Osteocyte (in vitro differentiated cells): Measurements from ENCODE around the gene PLA2G3. TPM values are rescaled to one million over a fixed set of nuclear protein-coding genes. Genes with fewer than 3 reads are reported as not detected.

Experiments used
- DNase-seq: peaks from one replicate; pipeline ENCODE4 v3.0.0; 2021; ENCODE audit warnings: mixed read lengths; ENCODE audit not compliant: unreplicated experiment; ENCODE audit errors: extremely low spot score
- H3K27ac Mint-ChIP-seq: one replicate; pipeline ENCODE4 v1.8.0; 2021; ENCODE audit warnings: mild to moderate bottlenecking, mixed read lengths; ENCODE audit not compliant: unreplicated experiment
- H3K27me3 Mint-ChIP-seq: one replicate; pipeline ENCODE4 v1.8.0; 2021; ENCODE audit warnings: mixed read lengths; ENCODE audit not compliant: unreplicated experiment
- H3K36me3 Mint-ChIP-seq: one replicate; pipeline ENCODE4 v1.8.0; 2021; ENCODE audit warnings: mixed read lengths; ENCODE audit not compliant: unreplicated experiment
- H3K4me1 Mint-ChIP-seq: one replicate; pipeline ENCODE4 v1.8.0; 2021; ENCODE audit warnings: mixed read lengths; ENCODE audit not compliant: unreplicated experiment
- H3K4me3 Mint-ChIP-seq: one replicate; pipeline ENCODE4 v1.8.0; 2021; ENCODE audit warnings: mild to moderate bottlenecking, moderate library complexity, mixed read lengths; ENCODE audit not compliant: unreplicated experiment
- H3K9me3 Mint-ChIP-seq: one replicate; pipeline ENCODE4 v1.8.0; 2021; ENCODE audit warnings: mixed read lengths; ENCODE audit not compliant: unreplicated experiment
- total RNA-seq: library from RNA; stranded (reverse); gene quantifications from 2 replicates; pipeline ENCODE4 v1.2.1, GENCODE V29; 2021
- TF ChIP-seq, protein P1 (sequence below): fragments of 200-600 bp; sonication (generic); IDR thresholded peaks from 2 replicates; pipeline ENCODE4 v1.5.0; 2021; ENCODE audit warnings: antibody characterized with exemption, mild to moderate bottlenecking, moderate library complexity

Gene PLA2G3
- total RNA-seq, 1 donor from 2014 or later, result not detected

DNA sequence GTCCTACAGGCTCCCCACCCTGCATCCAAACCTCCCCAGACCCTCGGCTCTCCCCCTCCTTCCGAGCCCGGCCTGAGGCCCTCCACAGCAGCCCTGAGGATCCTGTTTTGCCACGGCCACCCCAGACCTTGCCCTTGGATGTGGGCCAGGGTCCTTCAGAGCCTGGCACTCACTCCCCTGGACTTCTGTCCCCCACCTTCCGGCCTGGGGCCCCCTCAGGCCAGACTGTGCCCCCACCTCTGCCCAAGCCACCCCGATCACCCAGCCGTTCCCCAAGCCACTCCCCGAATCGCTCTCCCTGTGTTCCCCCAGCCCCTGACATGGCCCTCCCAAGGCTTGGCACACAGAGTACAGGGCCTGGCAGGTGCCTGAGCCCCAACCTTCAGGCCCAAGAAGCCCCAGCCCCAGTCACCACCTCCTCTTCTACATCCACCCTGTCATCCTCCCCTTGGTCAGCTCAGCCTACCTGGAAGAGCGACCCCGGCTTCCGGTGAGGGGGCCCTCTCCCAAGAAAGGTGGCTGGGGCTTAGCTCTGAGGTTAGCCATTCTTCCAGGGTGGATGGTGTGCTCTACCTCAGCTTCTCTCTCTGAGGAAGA is 14.7 kb downstream of the PLA2G3 start:
- no peaks in the 10 kb centered on the region for H3K9me3 Mint-ChIP-seq
- H3K36me3 Mint-ChIP-seq, result no peaks in the 10 kb centered on the region
- peaks cover 13% of the 10 kb centered on the region for H3K4me1 Mint-ChIP-seq
- H3K27ac Mint-ChIP-seq, result no peak overlapping the region
- no peaks in the 10 kb centered on the region for H3K27me3 Mint-ChIP-seq
- H3K4me3 Mint-ChIP-seq, result no peak overlapping the region
- no peak for DNase-seq
- TF ChIP-seq, protein P1, sequence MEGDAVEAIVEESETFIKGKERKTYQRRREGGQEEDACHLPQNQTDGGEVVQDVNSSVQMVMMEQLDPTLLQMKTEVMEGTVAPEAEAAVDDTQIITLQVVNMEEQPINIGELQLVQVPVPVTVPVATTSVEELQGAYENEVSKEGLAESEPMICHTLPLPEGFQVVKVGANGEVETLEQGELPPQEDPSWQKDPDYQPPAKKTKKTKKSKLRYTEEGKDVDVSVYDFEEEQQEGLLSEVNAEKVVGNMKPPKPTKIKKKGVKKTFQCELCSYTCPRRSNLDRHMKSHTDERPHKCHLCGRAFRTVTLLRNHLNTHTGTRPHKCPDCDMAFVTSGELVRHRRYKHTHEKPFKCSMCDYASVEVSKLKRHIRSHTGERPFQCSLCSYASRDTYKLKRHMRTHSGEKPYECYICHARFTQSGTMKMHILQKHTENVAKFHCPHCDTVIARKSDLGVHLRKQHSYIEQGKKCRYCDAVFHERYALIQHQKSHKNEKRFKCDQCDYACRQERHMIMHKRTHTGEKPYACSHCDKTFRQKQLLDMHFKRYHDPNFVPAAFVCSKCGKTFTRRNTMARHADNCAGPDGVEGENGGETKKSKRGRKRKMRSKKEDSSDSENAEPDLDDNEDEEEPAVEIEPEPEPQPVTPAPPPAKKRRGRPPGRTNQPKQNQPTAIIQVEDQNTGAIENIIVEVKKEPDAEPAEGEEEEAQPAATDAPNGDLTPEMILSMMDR, result no peak

DNA sequence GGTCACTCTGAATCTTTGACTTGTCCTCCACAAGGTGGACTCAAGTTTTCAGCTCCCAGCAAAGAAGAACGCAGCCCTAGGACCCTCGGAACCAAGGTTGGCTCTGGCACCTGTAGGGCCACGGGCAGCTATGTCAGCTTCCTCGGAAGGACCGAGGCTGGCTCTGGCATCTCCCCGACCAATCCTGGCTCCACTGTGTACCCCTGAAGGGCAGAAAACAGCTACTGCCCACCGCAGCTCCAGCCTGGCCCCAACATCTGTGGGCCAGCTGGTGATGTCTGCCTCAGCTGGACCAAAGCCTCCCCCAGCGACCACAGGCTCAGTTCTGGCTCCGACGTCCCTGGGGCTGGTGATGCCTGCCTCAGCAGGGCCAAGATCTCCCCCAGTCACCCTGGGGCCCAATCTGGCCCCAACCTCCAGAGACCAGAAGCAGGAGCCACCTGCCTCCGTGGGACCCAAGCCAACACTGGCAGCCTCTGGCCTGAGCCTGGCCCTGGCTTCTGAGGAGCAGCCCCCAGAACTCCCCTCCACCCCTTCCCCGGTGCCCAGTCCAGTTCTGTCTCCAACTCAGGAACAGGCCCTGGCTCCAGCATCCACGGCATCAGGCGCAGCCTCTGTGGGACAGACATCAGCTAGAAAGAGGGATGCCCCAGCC is 15.4 kb downstream of the PLA2G3 start:
- Mint-ChIP-seq H3K4me1 (peaks cover 13% of the 10 kb centered on the region), H3K9me3 (no peaks in the 10 kb centered on the region), H3K4me3 (no peak overlapping the region), H3K27me3 (no peaks in the 10 kb centered on the region), H3K36me3 (no peaks in the 10 kb centered on the region), H3K27ac (no peak overlapping the region)
- DNase-seq, result no peak
- TF ChIP-seq, protein P1, result no peak

- Mint-ChIP-seq H3K27ac (no peak overlapping the region), H3K4me1 (peaks cover 13% of the 10 kb centered on the region), H3K4me3 (no peak overlapping the region), H3K9me3 (no peaks in the 10 kb centered on the region), H3K36me3 (no peaks in the 10 kb centered on the region), H3K27me3 (no peaks in the 10 kb centered on the region)
- TF ChIP-seq, protein P1, result no peak
- no peak for DNase-seq
Observed at GRCh38 chr22:31124290-31124689, 16.0 kb downstream of the PLA2G3 start.

GRCh38 chr22:31123292-31123602 is 17.1 kb downstream of the PLA2G3 start:
- Mint-ChIP-seq H3K9me3 (no peaks in the 10 kb centered on the region), H3K27me3 (no peaks in the 10 kb centered on the region), H3K4me1 (peaks cover 13% of the 10 kb centered on the region), H3K27ac (no peak overlapping the region), H3K4me3 (peak overlapping the region; percentile 68), H3K36me3 (no peaks in the 10 kb centered on the region)
- TF ChIP-seq, protein P1, result no peak
- no peak for DNase-seq

DNA sequence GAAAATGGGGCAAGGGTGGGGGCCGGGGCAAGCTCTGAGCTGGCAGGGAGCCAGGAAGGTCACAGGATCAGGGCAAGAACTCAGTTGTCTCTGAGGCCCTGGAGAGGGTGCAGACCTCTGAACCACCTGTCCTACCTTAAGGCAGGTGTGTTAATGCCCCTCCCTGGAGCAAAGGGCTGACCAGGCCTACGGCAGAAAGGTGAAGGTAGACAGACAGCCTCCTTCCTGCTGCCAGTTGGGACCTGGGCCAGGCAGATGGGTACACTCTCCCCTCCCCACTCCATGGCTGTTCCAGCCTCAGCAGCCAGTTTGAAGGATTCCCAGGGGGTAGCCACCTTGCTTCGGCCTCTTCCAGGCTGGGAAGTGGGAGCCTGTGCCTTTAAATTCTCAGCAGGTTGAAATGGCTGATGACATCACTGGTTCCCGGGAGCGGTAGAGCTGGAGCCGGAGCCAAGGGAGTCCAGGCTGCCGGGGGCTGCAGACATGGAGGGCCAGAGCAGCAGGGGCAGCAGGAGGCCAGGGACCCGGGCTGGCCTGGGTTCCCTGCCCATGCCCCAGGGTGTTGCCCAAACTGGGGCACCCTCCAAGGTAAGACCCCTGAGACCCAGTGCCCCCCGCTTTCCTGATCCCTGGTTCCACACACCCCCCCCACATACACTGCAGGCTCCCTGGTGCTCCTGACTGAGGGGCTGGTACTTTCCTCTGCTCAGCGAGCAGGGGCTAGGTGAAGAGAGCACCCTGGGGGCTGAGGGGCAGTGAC is 17.6 kb downstream of the PLA2G3 start, which contains the start of gene INPP5J:
INPP5J (plus strand) TSS at position 435 of the 760 bp plus-strand sequence; CDS start at position 484, 49 bp downstream.
- H3K4me3 Mint-ChIP-seq, result peak within 1 kb of the TSS; percentile 68
- no peak for DNase-seq
- H3K27me3 Mint-ChIP-seq, result no peaks in the 10 kb centered on the region
- no peaks in the 10 kb centered on the region for H3K36me3 Mint-ChIP-seq
- H3K9me3 Mint-ChIP-seq, result no peaks in the 10 kb centered on the region
- TF ChIP-seq, protein P1, result no peak
- peaks cover 13% of the 10 kb centered on the region for H3K4me1 Mint-ChIP-seq
- H3K27ac Mint-ChIP-seq, result no peak within 1 kb of the TSS
